CD14-positive monocyte (primary cell): ENCODE measurements around the gene LPCAT4. TPM values are rescaled to one million over a fixed set of nuclear protein-coding genes. Genes with fewer than 3 reads are reported as not detected.

Experiments
- DNase-seq, 3 donors: peaks; one replicate each; pipeline ENCODE4 v3.0.0-alpha.2; 2011 to 2022
- H2AFZ ChIP-seq: 2 replicates; pipeline ENCODE4 v1.6.0; 2012; ENCODE audit warnings: mild to moderate bottlenecking, low read depth, low read length, inconsistent platforms; ENCODE audit not compliant: insufficient read depth, poor library complexity, severe bottlenecking
- H3K27ac ChIP-seq, 2 donors: 1 replicate in 1 of 2; 2 replicates in 1 of 2; pipeline ENCODE4 v1.5.1; 2012 to 2013; ENCODE audit warnings: low read length in 2 of 2, control low read depth in 1 of 2, inconsistent platforms in 1 of 2, low read depth in 1 of 2, mild to moderate bottlenecking in 1 of 2
- H3K27me3 ChIP-seq, 2 donors: one replicate each; pipeline versions ENCODE4 v1.6.0 to v1.6.1; 2011 to 2013; ENCODE audit warnings: low read length in 2 of 2; ENCODE audit not compliant: control insufficient read depth in 2 of 2, insufficient read depth in 2 of 2
- H3K36me3 ChIP-seq, 2 donors: replicated peaks in 1 of 2; 1 replicate in 1 of 2; 2 replicates in 1 of 2; pipeline versions ENCODE4 v1.5.1 to v1.6.1; 2012 to 2013; ENCODE audit warnings: low read length in 2 of 2, control low read depth in 1 of 2, inconsistent platforms in 1 of 2, mild to moderate bottlenecking in 1 of 2; ENCODE audit not compliant: insufficient read depth in 2 of 2, control insufficient read depth in 1 of 2
- H3K4me1 ChIP-seq, 2 donors: 1 replicate in 1 of 2; 2 replicates in 1 of 2; pipeline versions ENCODE4 v1.5.1 to v1.6.1; 2012 to 2013; ENCODE audit warnings: low read length in 2 of 2, control low read depth in 1 of 2, inconsistent platforms in 1 of 2, mild to moderate bottlenecking in 1 of 2, moderate library complexity in 1 of 2; ENCODE audit not compliant: insufficient read depth in 2 of 2, control insufficient read depth in 1 of 2
- H3K4me2 ChIP-seq: replicated peaks from 2 replicates; pipeline ENCODE3; 2012; ENCODE audit warnings: low read length, moderate library complexity, mild to moderate bottlenecking; ENCODE audit not compliant: poor library complexity, severe bottlenecking; ENCODE audit errors: extremely low read depth
- H3K4me3 ChIP-seq, 3 experiments: fragments of 200-600 bp in 1 of 3; sonication (generic) in 1 of 3; replicated peaks in 1 of 3; 1 replicate in 2 of 3; 2 replicates in 1 of 3; pipeline ENCODE4 v1.5.1; 2011 to 2013; ENCODE audit warnings: low read length in 3 of 3, mild to moderate bottlenecking in 3 of 3, control low read depth in 2 of 3, low read depth in 2 of 3, inconsistent platforms in 1 of 3, moderate library complexity in 1 of 3
- H3K79me2 ChIP-seq: 2 replicates; pipeline ENCODE4 v1.6.0; 2012; ENCODE audit warnings: mild to moderate bottlenecking, control low read depth, inconsistent platforms, low read length, moderate library complexity; ENCODE audit not compliant: insufficient read depth
- H3K9ac ChIP-seq: 2 replicates; pipeline ENCODE4 v1.6.0; 2017; ENCODE audit warnings: low read length, mild to moderate bottlenecking; ENCODE audit not compliant: insufficient read depth, poor library complexity, severe bottlenecking
- H3K9me3 ChIP-seq, 2 donors: replicated peaks in 1 of 2; 1 replicate in 1 of 2; 2 replicates in 1 of 2; pipeline versions ENCODE4 v1.5.1 to v1.6.1; 2012 to 2013; ENCODE audit warnings: low read length in 2 of 2, control low read depth in 1 of 2; ENCODE audit not compliant: control insufficient read depth in 1 of 2, insufficient read depth in 1 of 2
- H4K20me1 ChIP-seq: 2 replicates; pipeline ENCODE4 v1.6.0; 2012; ENCODE audit warnings: mild to moderate bottlenecking, low read length, control low read depth, moderate library complexity; ENCODE audit not compliant: insufficient read depth
- H3K27ac Mint-ChIP-seq, 7 donors: one replicate each; pipeline ENCODE4 v1.8.0; 2020; ENCODE audit warnings: mild to moderate bottlenecking in 7 of 7, mixed read lengths in 7 of 7, moderate library complexity in 6 of 7, inconsistent platforms in 2 of 7
- H3K27me3 Mint-ChIP-seq, 3 donors: one replicate each; pipeline ENCODE4 v1.8.0; 2021 to 2022; ENCODE audit warnings: low read depth in 3 of 3, mild to moderate bottlenecking in 3 of 3, mixed read lengths in 3 of 3, moderate library complexity in 3 of 3, inconsistent platforms in 1 of 3
- H3K36me3 Mint-ChIP-seq, 2 donors: one replicate each; pipeline ENCODE4 v1.8.0; 2020; ENCODE audit warnings: mixed read lengths in 2 of 2, inconsistent platforms in 1 of 2, mild to moderate bottlenecking in 1 of 2
- H3K4me1 Mint-ChIP-seq: one replicate; pipeline ENCODE4 v1.8.0; 2020; ENCODE audit warnings: mild to moderate bottlenecking, mixed read lengths
- H3K4me3 Mint-ChIP-seq, 2 donors: one replicate each; pipeline ENCODE4 v1.8.0; 2020; ENCODE audit warnings: mild to moderate bottlenecking in 2 of 2, mixed read lengths in 2 of 2, moderate library complexity in 1 of 2
- H3K9me3 Mint-ChIP-seq, 7 donors: one replicate each; pipeline ENCODE4 v1.8.0; 2020 to 2022; ENCODE audit warnings: mixed read lengths in 7 of 7, mild to moderate bottlenecking in 6 of 7, moderate library complexity in 6 of 7, inconsistent platforms in 2 of 7
- WGBS: methylation state at CpG from one replicate; pipeline ENCODE4 v1.1.5; 2013; ENCODE audit warnings: missing lambda C conversion rate; ENCODE audit not compliant: insufficient coverage; 5-methylcytosine and 5-hydroxymethylcytosine counted together
- intact Hi-C, 2 donors: fragments of 100-400 bp; cut with micrococcal nuclease; formaldehyde crosslinking; loops; one replicate each; pipeline versions ENCODE4 v1.15.0 to v1.15.1; 2023
- polyA plus RNA-seq, 3 donors: library from polyadenylated mRNA; depleted of rRNA in 1 of 3; unstranded in 2 of 3; stranded (reverse) in 1 of 3; fragments of 300-500 nt in 2 of 3; fragments of >200 nt in 1 of 3; fragmentation: Illumina TruSeq in 2 of 3; gene quantifications; 1 replicate in 2 of 3; 2 replicates in 1 of 3; pipeline ENCODE4 v1.2.3, GENCODE V29; 2012 to 2021
- TF ChIP-seq, protein P1 (sequence below): fragments of 200-600 bp; IDR thresholded peaks from one replicate; pipeline ENCODE4 v1.8.0; 2022; ENCODE audit warnings: antibody characterized with exemption, mild to moderate bottlenecking

LPCAT4 gene
- polyA plus RNA-seq, 3 donors: 3.3 to 39.5 (median 4.2) TPM

DNA sequence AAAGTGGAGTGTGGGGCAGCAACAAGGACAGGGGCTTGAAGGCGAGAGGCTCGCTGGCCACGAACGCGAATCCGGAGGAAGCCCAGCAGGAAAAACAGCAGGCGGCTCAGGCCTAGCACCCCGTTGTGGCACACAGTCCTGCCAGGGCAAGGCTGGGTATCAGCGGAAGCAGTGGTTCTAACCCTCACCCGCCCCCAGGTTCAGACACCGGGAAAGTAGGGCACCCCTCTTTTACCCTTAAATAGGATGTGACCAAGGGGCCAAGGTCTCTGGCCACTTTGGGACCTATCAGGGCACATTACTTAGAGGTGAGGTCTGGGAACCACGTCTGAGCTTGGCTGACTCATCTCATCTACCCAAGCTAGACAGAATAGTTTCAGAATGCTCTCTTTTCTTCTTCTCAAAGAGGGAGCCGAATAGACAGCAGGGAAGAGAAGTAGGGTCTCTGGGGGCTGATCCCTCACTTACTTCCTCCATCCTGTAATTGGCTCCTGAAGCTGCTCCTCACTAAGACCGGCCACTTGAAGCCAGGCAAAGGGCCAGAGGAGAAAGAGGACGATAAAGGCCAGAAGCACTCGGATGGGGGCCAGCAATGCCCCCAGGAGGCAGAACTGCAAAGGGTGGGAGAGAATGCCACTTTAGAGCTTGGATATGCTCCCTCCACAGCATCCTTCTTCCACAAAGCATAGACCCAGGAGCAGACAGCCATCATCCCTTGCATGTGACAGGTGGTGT, 1.7 kb downstream of the LPCAT4 start:
- peak overlapping the region in 1 of 3 experiments; percentile 85 for H3K4me3 ChIP-seq
- H3K9me3 Mint-ChIP-seq: peaks cover 0 to 5% (median 0%) of the 10 kb centered on the region in 7 donors

DNA sequence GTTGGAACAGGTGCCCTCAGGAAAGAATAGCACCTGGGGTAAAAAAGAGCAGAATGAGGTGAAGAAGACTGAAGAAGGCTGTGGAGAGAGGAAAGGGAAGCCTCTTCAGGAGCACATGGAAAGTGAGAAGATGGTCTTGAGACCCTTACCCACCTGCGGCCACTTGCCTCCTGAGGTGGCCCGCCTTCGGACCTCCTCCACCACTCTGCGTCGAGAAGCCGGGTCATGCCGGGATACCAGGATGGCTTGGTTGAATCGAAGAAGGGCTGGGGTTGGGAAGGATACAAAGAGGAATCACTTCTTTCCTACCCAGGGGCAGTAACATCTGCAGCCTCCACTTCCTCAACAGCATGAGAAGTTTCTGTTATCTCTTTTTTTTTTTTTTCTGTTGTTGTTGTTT, 3.0 kb downstream of the LPCAT4 start:
- H3K9ac ChIP-seq: no peak overlapping the region
- H3K27ac ChIP-seq: no peak overlapping the region
- no peak overlapping the region for H3K4me3 Mint-ChIP-seq
- H3K27ac Mint-ChIP-seq: no peak overlapping the region
- peaks cover 7 to 44% of the 10 kb centered on the region in 2 donors for H3K36me3 ChIP-seq
- H3K79me2 ChIP-seq: peaks cover 7% of the 10 kb centered on the region
- H3K4me1 Mint-ChIP-seq: peaks cover 28% of the 10 kb centered on the region
- no peaks in the 10 kb centered on the region for H3K27me3 ChIP-seq
- H3K4me3 ChIP-seq: no peak overlapping the region
- H3K4me2 ChIP-seq: no peak overlapping the region
- peaks cover 20 to 26% of the 10 kb centered on the region in 2 donors for H3K4me1 ChIP-seq
- no peaks in the 10 kb centered on the region for H4K20me1 ChIP-seq
- intact Hi-C loops: loop anchor here (10.0 kb wide), 3 partner anchors 79 to 221 kb away; partner anchors contain the start of gene GOLGA8B (in 1 of the 2)
- no peak overlapping the region for H2AFZ ChIP-seq
- no peaks in the 10 kb centered on the region for H3K9me3 ChIP-seq
- H3K9me3 Mint-ChIP-seq: peaks cover 0 to 5% (median 0%) of the 10 kb centered on the region in 7 donors
- no CpG with 5 or more reads among the region's 8 CpGs for WGBS
- H3K36me3 Mint-ChIP-seq: peaks cover 17 to 30% of the 10 kb centered on the region in 2 donors
- peaks cover 0 to 4% (median 2%) of the 10 kb centered on the region in 3 donors for H3K27me3 Mint-ChIP-seq
- no peak for DNase-seq
- TF ChIP-seq, protein P1, sequence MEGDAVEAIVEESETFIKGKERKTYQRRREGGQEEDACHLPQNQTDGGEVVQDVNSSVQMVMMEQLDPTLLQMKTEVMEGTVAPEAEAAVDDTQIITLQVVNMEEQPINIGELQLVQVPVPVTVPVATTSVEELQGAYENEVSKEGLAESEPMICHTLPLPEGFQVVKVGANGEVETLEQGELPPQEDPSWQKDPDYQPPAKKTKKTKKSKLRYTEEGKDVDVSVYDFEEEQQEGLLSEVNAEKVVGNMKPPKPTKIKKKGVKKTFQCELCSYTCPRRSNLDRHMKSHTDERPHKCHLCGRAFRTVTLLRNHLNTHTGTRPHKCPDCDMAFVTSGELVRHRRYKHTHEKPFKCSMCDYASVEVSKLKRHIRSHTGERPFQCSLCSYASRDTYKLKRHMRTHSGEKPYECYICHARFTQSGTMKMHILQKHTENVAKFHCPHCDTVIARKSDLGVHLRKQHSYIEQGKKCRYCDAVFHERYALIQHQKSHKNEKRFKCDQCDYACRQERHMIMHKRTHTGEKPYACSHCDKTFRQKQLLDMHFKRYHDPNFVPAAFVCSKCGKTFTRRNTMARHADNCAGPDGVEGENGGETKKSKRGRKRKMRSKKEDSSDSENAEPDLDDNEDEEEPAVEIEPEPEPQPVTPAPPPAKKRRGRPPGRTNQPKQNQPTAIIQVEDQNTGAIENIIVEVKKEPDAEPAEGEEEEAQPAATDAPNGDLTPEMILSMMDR: no peak

More for the DNA sequence above, 1.7 kb downstream of the LPCAT4 start:
- Histone ChIP-seq H3K27me3 (no peaks in the 10 kb centered on the region), H3K4me2 (peak overlapping the region; percentile 100), H3K9ac (no peak overlapping the region), H3K9me3 (no peaks in the 10 kb centered on the region), H3K79me2 (peaks cover 7% of the 10 kb centered on the region), H3K27ac (no peak overlapping the region), H3K36me3 (peaks cover 6 to 31% of the 10 kb centered on the region in 2 donors), H2AFZ (no peak overlapping the region), H3K4me1 (peaks cover 20 to 26% of the 10 kb centered on the region in 2 donors), H4K20me1 (no peaks in the 10 kb centered on the region)
- Mint-ChIP-seq H3K4me1 (peaks cover 29% of the 10 kb centered on the region), H3K27ac (no peak overlapping the region), H3K27me3 (peaks cover 0 to 2% (median 2%) of the 10 kb centered on the region in 3 donors), H3K4me3 (peak overlapping the region in 1 of 2 donors; percentile 62), H3K36me3 (peaks cover 14 to 22% of the 10 kb centered on the region in 2 donors)
- DNase-seq: no peak
- TF ChIP-seq, protein P1: no peak
- intact Hi-C loops: loop anchor here (10.0 kb wide), 3 partner anchors 80 to 220 kb away; partner anchors contain the start of gene GOLGA8B (in 1 of the 2)
- WGBS: 90% methylated on average over 10 of the region's 16 CpGs
